GM10248 (cell line): ENCODE data around the gene WT1.
A peak's percentile ranks its signal among the peaks of the same experiment; 100 is the strongest.
"Not testable (repeated sequence)": the region's sequence is repeated elsewhere in the genome, so short reads cannot be mapped to it uniquely, and the experiment has no call there.

Source experiments
- CTCF ChIA-PET: fragments of 300-600 bp; sonication (Branson Sonifier 250); formaldehyde crosslinking; extraction: SDS; loops from one replicate; lab custom pipeline; 2021; ENCODE audit warnings: antibody characterized with exemption; lab: Yijun Ruan, JAX
- POLR2A ChIA-PET: fragments of 350-650 bp; sonication (Branson Sonifier 250); formaldehyde crosslinking; extraction: SDS; loops from one replicate; lab custom pipeline; 2020; ENCODE audit warnings: antibody characterized with exemption; lab: Yijun Ruan, JAX
- DNase-seq: peaks from one replicate; pipeline ENCODE4 v3.0.0; 2012; ENCODE audit errors: extremely low spot score
- TF ChIP-seq, protein P1 (sequence below): IDR thresholded peaks from 2 replicates; pipeline ENCODE4 v1.5.1; 2012; ENCODE audit warnings: mild to moderate bottlenecking, low read depth; ENCODE audit errors: extremely low read depth, missing control alignments, control extremely low read depth

The WT1 gene

GRCh38 chr11:32374261-32374711 lies 61.1 kb downstream of the WT1 start:
- peak; percentile 65 for DNase-seq
- POLR2A ChIA-PET = no interaction called here
- CTCF ChIA-PET = interaction anchor here (0.6 to 1.4 kb wide), 4 partner anchors 10 to 386 kb away, joined by 3 to 7 read pairs (median 4); no protein-coding TSS in a partner anchor
- TF ChIP-seq, protein P1, sequence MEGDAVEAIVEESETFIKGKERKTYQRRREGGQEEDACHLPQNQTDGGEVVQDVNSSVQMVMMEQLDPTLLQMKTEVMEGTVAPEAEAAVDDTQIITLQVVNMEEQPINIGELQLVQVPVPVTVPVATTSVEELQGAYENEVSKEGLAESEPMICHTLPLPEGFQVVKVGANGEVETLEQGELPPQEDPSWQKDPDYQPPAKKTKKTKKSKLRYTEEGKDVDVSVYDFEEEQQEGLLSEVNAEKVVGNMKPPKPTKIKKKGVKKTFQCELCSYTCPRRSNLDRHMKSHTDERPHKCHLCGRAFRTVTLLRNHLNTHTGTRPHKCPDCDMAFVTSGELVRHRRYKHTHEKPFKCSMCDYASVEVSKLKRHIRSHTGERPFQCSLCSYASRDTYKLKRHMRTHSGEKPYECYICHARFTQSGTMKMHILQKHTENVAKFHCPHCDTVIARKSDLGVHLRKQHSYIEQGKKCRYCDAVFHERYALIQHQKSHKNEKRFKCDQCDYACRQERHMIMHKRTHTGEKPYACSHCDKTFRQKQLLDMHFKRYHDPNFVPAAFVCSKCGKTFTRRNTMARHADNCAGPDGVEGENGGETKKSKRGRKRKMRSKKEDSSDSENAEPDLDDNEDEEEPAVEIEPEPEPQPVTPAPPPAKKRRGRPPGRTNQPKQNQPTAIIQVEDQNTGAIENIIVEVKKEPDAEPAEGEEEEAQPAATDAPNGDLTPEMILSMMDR = peak; percentile 44

GRCh38 chr11:32369987-32370386 lies 65.4 kb downstream of the WT1 start:
- CTCF ChIA-PET, DNase-seq, POLR2A ChIA-PET: not testable (repeated sequence)

GRCh38 chr11:32366666-32367065 lies 68.7 kb downstream of the WT1 start:
- ChIA-PET POLR2A (no interaction called here), CTCF (no interaction called here)
- DNase-seq = no peak
- TF ChIP-seq, protein P1 = no peak

DNA sequence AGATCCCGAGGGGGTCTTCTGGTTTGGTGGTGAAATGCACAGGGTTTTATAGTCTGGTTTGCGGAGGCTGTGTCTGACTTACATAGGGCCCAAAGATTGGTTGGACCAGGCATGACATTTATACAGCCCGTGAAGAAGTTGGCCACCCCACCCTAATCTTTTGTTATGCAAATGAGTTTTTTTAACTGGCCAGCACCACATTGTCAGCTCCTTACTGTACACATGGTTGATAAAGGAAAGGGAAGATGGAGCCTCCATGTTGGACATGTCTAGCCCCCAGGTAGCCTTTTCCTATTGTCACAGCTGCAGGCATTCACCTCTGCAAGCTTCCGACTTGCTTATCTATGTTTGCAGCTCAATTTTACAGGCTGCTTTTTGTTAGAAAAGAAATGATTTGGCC lies 70.1 kb downstream of the WT1 start:
- no peak for DNase-seq
- ChIA-PET CTCF (no interaction called here), POLR2A (no interaction called here)
- TF ChIP-seq, protein P1 = no peak

GRCh38 chr11:32358729-32359128 lies 76.6 kb downstream of the WT1 start:
- POLR2A ChIA-PET = no interaction called here
- no peak for DNase-seq
- TF ChIP-seq, protein P1 = no peak
- CTCF ChIA-PET = interaction anchor here (1.3 kb wide), 1 partner anchor 18 kb away, joined by 3 read pairs; no protein-coding TSS in a partner anchor

GRCh38 chr11:32353884-32354283 lies 81.5 kb downstream of the WT1 start:
- CTCF ChIA-PET = no interaction called here
- TF ChIP-seq, protein P1 = no peak
- POLR2A ChIA-PET = no interaction called here
- no peak for DNase-seq

- ChIA-PET CTCF (interaction anchor here (1.5 kb wide), 2 partner anchors 10 to 34 kb away, joined by 3 read pairs; no protein-coding TSS in a partner anchor), POLR2A (no interaction called here)
- DNase-seq = no peak
- TF ChIP-seq, protein P1 = no peak
Measured at GRCh38 chr11:32348502-32348901, 86.8 kb downstream of the WT1 start.
